Activated naive CD4-positive, alpha-beta T cell treated with Interleukin-2 at 50 U/mL for 16 hours (primary cell): ENCODE results near the gene SOX6.

Source experiments
- DNase-seq: peaks from one replicate; pipeline ENCODE4 v3.0.0-alpha.2; 2020

The SOX6 gene

GRCh38 chr11:16136792-16137390 lies 219.5 kb downstream of the SOX6 start:
- no peak for DNase-seq

- DNase-seq, result no peak
Measured at GRCh38 chr11:16133867-16134266, 222.5 kb downstream of the SOX6 start.

- no peak for DNase-seq
Measured at GRCh38 chr11:16127732-16128131, 228.6 kb downstream of the SOX6 start.

- no peak for DNase-seq
Measured at GRCh38 chr11:16126362-16126761, 230.0 kb downstream of the SOX6 start.

GRCh38 chr11:16125796-16126195 lies 230.6 kb downstream of the SOX6 start:
- no peak for DNase-seq

GRCh38 chr11:16124390-16124789 lies 232.0 kb downstream of the SOX6 start:
- DNase-seq, result no peak

- DNase-seq, result no peak
Measured at GRCh38 chr11:16121853-16122252, 234.5 kb downstream of the SOX6 start.

- DNase-seq, result no peak
Measured at GRCh38 chr11:16120008-16120407, 236.3 kb downstream of the SOX6 start.

GRCh38 chr11:16117989-16118756 lies 238.2 kb downstream of the SOX6 start:
- DNase-seq, result no peak

- no peak for DNase-seq
Measured at GRCh38 chr11:16114978-16115871, 241.1 kb downstream of the SOX6 start.

- no peak for DNase-seq
Measured at GRCh38 chr11:16114431-16114830, 241.9 kb downstream of the SOX6 start.

GRCh38 chr11:16111690-16112089 lies 244.7 kb downstream of the SOX6 start:
- no peak for DNase-seq

GRCh38 chr11:16110886-16111285 lies 245.5 kb downstream of the SOX6 start:
- DNase-seq, result no peak

GRCh38 chr11:16099343-16099900 lies 256.9 kb downstream of the SOX6 start:
- no peak for DNase-seq

- no peak for DNase-seq
Measured at GRCh38 chr11:16098526-16099205, 257.7 kb downstream of the SOX6 start.

- DNase-seq, result no peak
Measured at GRCh38 chr11:16097543-16097942, 258.8 kb downstream of the SOX6 start.

GRCh38 chr11:16096336-16096735 lies 260.0 kb downstream of the SOX6 start:
- DNase-seq, result no peak

- no peak for DNase-seq
Measured at GRCh38 chr11:16095756-16096155, 260.6 kb downstream of the SOX6 start.

- no peak for DNase-seq
Measured at GRCh38 chr11:16093889-16094653, 262.3 kb downstream of the SOX6 start.

- no peak for DNase-seq
Measured at GRCh38 chr11:16091862-16092261, 264.5 kb downstream of the SOX6 start.

GRCh38 chr11:16089481-16089880 lies 266.9 kb downstream of the SOX6 start:
- DNase-seq, result no peak

- no peak for DNase-seq
Measured at GRCh38 chr11:16088774-16089173, 267.6 kb downstream of the SOX6 start.
